GM12873 (cell line): ENCODE data around the gene PPCDC.

Experiments
- TF ChIP-seq, protein P1 (sequence below): IDR thresholded peaks from 2 replicates; pipeline ENCODE4 v1.5.1; 2012; ENCODE audit warnings: low read depth, mild to moderate bottlenecking, moderate library complexity, low read length, control low read depth; ENCODE audit not compliant: insufficient read depth; ENCODE audit errors: missing control alignments

Gene PPCDC

DNA sequence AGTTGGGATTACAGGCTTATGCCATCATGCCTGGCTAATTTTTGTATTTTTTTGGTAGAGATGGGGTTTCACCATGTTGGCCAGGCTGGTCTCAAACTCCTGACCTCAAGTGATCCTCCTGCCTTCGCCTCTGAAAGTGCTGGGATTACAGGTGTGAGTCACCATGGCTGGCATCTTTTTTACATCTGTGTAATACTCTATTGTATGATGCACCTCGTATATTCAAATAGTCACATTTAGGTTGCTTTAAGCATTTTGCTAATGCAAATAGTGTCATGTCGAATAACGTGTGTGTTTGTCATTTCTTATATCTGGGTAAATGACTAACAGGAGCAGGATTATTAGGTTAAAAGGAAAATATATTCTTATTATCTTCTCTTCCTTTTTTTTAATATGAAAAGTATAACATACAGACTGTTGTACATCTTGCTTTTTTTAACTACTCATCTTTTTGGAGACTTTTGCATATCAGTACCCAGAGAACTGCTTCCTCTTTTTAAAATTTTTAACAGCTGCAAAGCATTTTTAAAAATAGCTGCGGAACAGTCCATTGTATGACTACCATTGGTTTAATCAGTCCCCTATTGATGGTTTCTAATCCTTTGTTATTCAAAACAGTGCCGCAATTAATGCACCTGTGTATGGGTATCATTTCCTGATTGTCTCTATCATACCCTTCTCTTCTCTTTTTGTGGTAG is 14.6 kb upstream of the PPCDC start:
- TF ChIP-seq, protein P1, sequence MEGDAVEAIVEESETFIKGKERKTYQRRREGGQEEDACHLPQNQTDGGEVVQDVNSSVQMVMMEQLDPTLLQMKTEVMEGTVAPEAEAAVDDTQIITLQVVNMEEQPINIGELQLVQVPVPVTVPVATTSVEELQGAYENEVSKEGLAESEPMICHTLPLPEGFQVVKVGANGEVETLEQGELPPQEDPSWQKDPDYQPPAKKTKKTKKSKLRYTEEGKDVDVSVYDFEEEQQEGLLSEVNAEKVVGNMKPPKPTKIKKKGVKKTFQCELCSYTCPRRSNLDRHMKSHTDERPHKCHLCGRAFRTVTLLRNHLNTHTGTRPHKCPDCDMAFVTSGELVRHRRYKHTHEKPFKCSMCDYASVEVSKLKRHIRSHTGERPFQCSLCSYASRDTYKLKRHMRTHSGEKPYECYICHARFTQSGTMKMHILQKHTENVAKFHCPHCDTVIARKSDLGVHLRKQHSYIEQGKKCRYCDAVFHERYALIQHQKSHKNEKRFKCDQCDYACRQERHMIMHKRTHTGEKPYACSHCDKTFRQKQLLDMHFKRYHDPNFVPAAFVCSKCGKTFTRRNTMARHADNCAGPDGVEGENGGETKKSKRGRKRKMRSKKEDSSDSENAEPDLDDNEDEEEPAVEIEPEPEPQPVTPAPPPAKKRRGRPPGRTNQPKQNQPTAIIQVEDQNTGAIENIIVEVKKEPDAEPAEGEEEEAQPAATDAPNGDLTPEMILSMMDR, result no peak

DNA sequence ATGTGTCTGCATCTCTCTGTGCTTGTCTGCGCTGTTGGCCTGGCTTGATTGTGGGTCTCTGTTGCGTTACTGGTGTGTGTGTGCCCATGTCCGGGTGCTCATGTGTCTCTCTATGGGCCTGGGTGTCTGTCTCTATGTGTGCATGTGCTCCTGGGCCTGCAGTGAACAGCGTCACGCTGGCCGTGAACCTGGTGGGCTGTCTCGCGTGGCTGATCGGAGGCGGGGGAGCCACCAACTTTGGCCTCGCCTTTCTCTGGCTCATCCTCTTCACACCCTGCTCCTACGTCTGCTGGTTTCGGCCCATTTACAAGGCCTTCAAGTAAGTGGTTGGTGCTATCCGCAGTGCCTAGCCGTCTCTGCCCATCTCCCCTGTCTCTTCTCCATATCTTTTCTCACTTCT is 7.0 kb upstream of the PPCDC start:
- TF ChIP-seq, protein P1, result no peak

DNA sequence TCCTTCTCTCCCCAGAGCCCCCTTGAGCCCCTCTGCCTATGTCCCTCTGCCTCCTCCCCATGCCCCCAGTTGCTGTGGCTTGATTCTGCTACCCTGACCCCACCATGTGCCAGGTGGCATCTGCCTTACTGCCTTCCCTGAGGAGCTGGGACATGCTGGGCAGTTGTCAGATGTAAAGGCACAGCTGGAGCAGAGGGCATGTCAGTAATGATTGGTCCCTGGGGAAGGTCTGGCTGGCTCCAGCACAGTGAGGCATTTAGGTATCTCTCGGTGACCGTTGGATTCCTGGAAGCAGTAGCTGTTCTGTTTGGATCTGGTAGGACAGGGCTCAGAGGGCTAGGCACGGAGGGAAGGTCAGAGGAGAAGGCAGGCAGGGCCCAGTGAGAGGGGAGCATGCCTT is 3.5 kb upstream of the PPCDC start:
- TF ChIP-seq, protein P1, result no peak

DNA sequence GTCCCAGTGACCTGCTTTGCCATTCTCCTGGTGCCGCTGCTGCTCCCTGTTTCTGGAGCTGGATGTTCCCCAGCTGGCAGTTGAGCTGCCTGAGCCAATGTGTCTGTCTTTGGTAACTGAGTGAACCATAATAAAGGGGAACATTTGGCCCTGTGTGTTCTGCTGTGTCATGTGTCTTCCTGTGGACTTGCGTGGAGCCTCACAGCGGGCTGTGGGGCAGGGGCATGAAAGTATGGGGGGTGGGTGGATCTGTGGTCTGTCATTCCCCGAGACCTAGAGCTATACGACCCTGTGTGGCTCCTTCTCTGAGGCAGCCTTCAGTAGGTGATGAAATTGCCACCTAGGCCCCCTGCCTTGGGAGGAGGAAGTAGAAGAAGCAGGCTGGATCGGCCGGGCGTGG is 2.0 kb upstream of the PPCDC start:
- TF ChIP-seq, protein P1, result no peak

DNA sequence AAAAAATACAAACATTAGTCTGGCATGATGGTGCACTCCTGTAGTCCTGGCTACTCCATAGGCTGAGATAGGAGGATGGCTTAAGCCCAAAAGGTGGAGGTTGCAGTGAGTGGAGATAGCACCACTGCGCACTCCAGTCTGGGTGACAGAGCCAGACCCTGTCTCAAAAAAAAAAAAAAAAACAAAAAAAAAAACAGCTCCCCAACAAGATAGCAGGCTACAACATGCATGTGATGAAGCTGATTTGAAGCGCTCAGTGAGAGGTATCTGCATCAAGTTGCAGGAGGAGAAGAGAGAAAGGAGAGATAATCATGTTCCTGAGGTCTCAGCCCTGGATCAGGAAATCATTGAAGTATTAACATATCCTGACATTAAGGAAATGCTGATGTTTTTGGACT is 608 bp upstream of the PPCDC start:
- TF ChIP-seq, protein P1, result no peak

DNA sequence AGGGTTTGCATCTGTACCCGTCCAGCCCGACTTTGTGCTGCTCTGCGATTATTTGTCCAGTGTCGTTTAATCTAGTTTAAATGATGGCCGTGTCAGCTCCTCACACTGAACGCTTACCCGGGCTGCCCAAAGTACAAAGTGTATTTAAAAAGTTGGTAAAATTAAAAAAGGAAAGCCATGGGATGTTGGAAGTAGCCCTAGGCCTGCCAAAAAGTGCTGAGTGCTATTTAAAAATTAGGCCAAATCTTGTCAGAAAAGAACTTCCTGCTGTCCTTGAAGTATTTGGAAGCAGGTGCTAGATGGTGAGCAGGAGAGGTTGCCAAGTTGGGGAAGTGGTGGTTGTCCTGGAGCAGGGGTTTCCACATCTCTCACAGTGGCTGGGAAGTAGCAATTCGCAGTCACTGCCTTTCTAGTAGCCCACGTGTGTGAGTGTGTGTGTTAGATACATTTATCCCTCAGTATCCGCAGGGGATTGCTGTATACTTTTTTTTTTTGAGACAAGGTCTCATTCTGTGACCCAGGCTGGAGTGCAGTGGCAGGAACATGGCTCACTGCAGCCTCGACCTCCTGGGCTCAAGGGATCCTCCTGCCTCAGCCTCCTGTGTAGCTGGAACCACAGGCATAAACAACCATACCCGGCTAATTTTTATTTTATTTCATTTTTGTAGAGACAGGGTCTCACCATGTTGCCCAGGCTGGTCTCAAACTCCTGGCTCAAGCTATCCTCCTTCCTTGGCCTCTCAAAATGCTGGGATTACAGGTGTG is 664 bp downstream of the PPCDC start:
- TF ChIP-seq, protein P1, result no peak

DNA sequence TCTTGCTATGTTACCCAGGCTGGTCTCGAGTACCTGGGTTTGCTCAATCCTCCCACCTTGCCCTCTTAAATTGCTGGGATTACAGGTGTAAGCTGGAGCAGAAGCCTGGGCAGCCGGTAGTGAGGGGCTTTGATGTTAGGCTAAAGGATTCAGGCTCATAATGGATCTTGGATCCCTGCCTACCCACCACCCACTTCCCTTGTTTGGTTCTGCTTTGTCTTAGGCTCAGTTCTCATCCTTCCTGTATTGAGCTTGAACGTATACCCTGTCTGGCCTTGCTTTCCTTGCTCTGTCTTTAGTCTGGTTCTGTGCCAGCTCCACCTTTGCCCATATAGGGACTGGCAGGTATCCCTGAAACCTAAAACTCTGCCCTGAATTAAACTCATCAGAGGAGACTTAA is 1.7 kb downstream of the PPCDC start:
- TF ChIP-seq, protein P1, result no peak
